ENCODE results near the gene CTXN1.

The CTXN1 gene

DNA sequence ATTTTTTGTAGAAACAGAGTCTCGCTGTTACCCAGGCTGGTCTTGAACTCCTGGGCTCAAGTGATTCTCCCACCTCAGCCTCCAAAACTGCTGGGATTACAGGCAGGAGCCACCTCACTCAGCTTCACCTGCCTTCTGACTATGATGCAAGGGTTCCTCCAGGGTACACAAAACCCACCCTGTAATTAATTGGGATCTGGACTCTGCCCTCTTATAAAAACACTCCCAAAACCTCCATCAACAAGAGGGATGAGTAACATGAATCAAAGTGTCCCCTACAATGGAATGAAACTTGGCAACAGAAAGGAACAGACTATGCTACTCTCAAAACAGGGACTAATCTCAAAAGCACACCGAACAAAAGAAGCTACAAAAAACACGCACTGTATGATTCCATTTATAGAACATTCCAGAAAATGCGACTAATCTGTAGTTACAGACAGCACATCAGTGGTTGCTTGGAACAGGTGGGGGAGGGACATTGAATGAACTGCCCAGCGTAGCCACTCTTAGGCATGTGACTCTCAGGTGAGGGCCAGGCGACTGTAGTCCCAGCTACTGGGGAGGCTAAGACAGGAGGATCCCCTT lies 48.6 kb downstream of the CTXN1 start:
- Histone ChIP-seq H3K79me2 (ENCODE audit: insufficient read depth, low read length) (no peaks in the 10 kb centered on the region), H3K9ac (ENCODE audit: low read depth, low read length, poor library complexity, severe bottlenecking) (no peak overlapping the region), H3K9me3 (ENCODE audit: insufficient read depth, low read depth, low read length) (no peaks in the 10 kb centered on the region), H3K4me1 (ENCODE audit: insufficient read depth, low read length, poor library complexity, severe bottlenecking) (peaks cover 5% of the 10 kb centered on the region), H4K20me1 (ENCODE audit: insufficient read depth, low read length, poor library complexity, severe bottlenecking) (no peaks in the 10 kb centered on the region), H3F3A (ENCODE audit: low read depth) (no peaks in the 10 kb centered on the region), H3K4me3 (ENCODE audit: low read length, poor library complexity, severe bottlenecking) (no peak overlapping the region), H3K27me3 (ENCODE audit: insufficient read depth, low read length, poor library complexity, severe bottlenecking) (no peaks in the 10 kb centered on the region), H2AFZ (ENCODE audit: low read length) (no peak overlapping the region), H3K36me3 (ENCODE audit: insufficient read depth, low read length) (no peaks in the 10 kb centered on the region), H3K4me2 (ENCODE audit: low read depth, low read length, poor library complexity, severe bottlenecking) (no peak overlapping the region), H3K9me2 (replicated peaks; ENCODE audit: low read depth, low read length) (no peaks in the 10 kb centered on the region)
- TF ChIP-seq, protein P1, sequence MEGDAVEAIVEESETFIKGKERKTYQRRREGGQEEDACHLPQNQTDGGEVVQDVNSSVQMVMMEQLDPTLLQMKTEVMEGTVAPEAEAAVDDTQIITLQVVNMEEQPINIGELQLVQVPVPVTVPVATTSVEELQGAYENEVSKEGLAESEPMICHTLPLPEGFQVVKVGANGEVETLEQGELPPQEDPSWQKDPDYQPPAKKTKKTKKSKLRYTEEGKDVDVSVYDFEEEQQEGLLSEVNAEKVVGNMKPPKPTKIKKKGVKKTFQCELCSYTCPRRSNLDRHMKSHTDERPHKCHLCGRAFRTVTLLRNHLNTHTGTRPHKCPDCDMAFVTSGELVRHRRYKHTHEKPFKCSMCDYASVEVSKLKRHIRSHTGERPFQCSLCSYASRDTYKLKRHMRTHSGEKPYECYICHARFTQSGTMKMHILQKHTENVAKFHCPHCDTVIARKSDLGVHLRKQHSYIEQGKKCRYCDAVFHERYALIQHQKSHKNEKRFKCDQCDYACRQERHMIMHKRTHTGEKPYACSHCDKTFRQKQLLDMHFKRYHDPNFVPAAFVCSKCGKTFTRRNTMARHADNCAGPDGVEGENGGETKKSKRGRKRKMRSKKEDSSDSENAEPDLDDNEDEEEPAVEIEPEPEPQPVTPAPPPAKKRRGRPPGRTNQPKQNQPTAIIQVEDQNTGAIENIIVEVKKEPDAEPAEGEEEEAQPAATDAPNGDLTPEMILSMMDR (conservative IDR thresholded peaks at IDR 0.05; ENCODE audit: low read length): no peak
- TF ChIP-seq EZH2phosphoT487 (IDR thresholded peaks at IDR 0.05; ENCODE audit: borderline replicate concordance): no peak

DNA sequence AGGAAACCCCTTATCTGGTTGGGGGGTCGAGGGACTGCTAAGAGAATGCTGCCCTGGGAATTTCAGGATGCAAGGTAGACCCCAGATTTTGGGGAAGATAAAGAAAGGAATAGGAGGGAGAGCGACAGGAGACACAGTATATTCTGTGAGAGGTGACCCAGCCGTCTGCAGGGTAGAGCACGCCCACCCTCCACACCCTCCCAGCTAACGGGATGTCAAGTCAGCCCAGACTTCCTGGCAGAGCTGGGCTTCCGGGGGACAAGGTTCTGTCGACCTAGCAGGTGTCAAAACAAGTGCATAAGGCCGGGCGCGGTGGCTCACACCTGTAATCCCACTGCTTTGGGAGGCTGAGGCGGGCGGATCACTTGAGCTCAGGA lies 51.0 kb downstream of the CTXN1 start:
- Histone ChIP-seq H3K4me2 (ENCODE audit: low read depth, low read length, poor library complexity, severe bottlenecking) (peak overlapping the region; percentile 67), H2AFZ (ENCODE audit: low read length) (peak overlapping the region; percentile 95), H3K9ac (ENCODE audit: low read depth, low read length, poor library complexity, severe bottlenecking) (peak overlapping the region; percentile 79), H3K4me3 (ENCODE audit: low read length, poor library complexity, severe bottlenecking) (peak overlapping the region; percentile 78), H3K4me1 (ENCODE audit: insufficient read depth, low read length, poor library complexity, severe bottlenecking) (peaks cover 16% of the 10 kb centered on the region), H3F3A (ENCODE audit: low read depth) (peaks cover 4% of the 10 kb centered on the region; the same call in 1 of the 2 replicates), H3K79me2 (ENCODE audit: insufficient read depth, low read length) (no peaks in the 10 kb centered on the region), H3K27me3 (ENCODE audit: insufficient read depth, low read length, poor library complexity, severe bottlenecking) (no peaks in the 10 kb centered on the region), H3K9me2 (replicated peaks; ENCODE audit: low read depth, low read length) (no peaks in the 10 kb centered on the region), H4K20me1 (ENCODE audit: insufficient read depth, low read length, poor library complexity, severe bottlenecking) (no peaks in the 10 kb centered on the region), H3K36me3 (ENCODE audit: insufficient read depth, low read length) (no peaks in the 10 kb centered on the region), H3K9me3 (ENCODE audit: insufficient read depth, low read depth, low read length) (no peaks in the 10 kb centered on the region)
- TF ChIP-seq, protein P1 (conservative IDR thresholded peaks at IDR 0.05; ENCODE audit: low read length): no peak
- TF ChIP-seq EZH2phosphoT487 (IDR thresholded peaks at IDR 0.05; ENCODE audit: borderline replicate concordance): no peak

Measured in Loucy (cell line).